ENCODE results near the gene MTCL1.

Gene MTCL1

GRCh38 chr18:8686611-8687010 lies 18.7 kb upstream of the MTCL1 start:
- no peak for DNase-seq (ENCODE audit: low spot score)
- no peak for FAIRE-seq

- DNase-seq (ENCODE audit: low spot score): no peak
- no peak for FAIRE-seq
Observed at GRCh38 chr18:8688216-8688800, 17.0 kb upstream of the MTCL1 start.

GRCh38 chr18:8688816-8689215 lies 16.5 kb upstream of the MTCL1 start:
- no peak for DNase-seq (ENCODE audit: low spot score)
- no peak for FAIRE-seq

- DNase-seq (ENCODE audit: low spot score): no peak
- no peak for FAIRE-seq
Observed at GRCh38 chr18:8689517-8689916, 15.8 kb upstream of the MTCL1 start.

- DNase-seq (ENCODE audit: low spot score): no peak
- no peak for FAIRE-seq
Observed at GRCh38 chr18:8694891-8695290, 10.5 kb upstream of the MTCL1 start.

- DNase-seq (ENCODE audit: low spot score): no peak
- no peak for FAIRE-seq
Observed at GRCh38 chr18:8695932-8696517, 9.3 kb upstream of the MTCL1 start.

GRCh38 chr18:8696749-8697211 lies 8.6 kb upstream of the MTCL1 start:
- peak; percentile 29 for DNase-seq (ENCODE audit: low spot score)

GRCh38 chr18:8699126-8699525 lies 6.2 kb upstream of the MTCL1 start:
- DNase-seq (ENCODE audit: low spot score): no peak
- peak; percentile 61 for FAIRE-seq

More at GRCh38 chr18:8696749-8697211, 8.6 kb upstream of the MTCL1 start:
- FAIRE-seq: peak; percentile 79

GRCh38 chr18:8699948-8700347 lies 5.4 kb upstream of the MTCL1 start:
- DNase-seq (ENCODE audit: low spot score): no peak
- no peak for FAIRE-seq

- peak; percentile 89 for DNase-seq (ENCODE audit: low spot score)
- FAIRE-seq: peak; percentile 87
Observed at GRCh38 chr18:8701546-8702118, 3.7 kb upstream of the MTCL1 start.

- FAIRE-seq (no peak), DNase-seq (ENCODE audit: low spot score) (no peak)
Observed at GRCh38 chr18:8702668-8703067, 2.7 kb upstream of the MTCL1 start.

- DNase-seq (ENCODE audit: low spot score): no peak
- FAIRE-seq: no peak
Observed at GRCh38 chr18:8703092-8703709, 2.2 kb upstream of the MTCL1 start.

GRCh38 chr18:8703781-8704301 lies 1.5 kb upstream of the MTCL1 start:
- DNase-seq (ENCODE audit: low spot score): peak; percentile 65
- FAIRE-seq: peak; percentile 67

GRCh38 chr18:8704361-8705237 lies 757 bp upstream of the MTCL1 start:
- DNase-seq (ENCODE audit: low spot score) (peak; percentile 89), FAIRE-seq (no peak)

- FAIRE-seq: no peak
- no peak for DNase-seq (ENCODE audit: low spot score)
Observed at GRCh38 chr18:8705961-8706790, 820 bp downstream of the MTCL1 start.

- DNase-seq (ENCODE audit: low spot score): peak; percentile 47
Observed at GRCh38 chr18:8706791-8707555, 1.6 kb downstream of the MTCL1 start.

GRCh38 chr18:8707556-8708300 lies 2.4 kb downstream of the MTCL1 start:
- DNase-seq (ENCODE audit: low spot score) (peak; percentile 16), FAIRE-seq (peak; percentile 43)

More at GRCh38 chr18:8706791-8707555, 1.6 kb downstream of the MTCL1 start:
- no peak for FAIRE-seq

GRCh38 chr18:8708670-8709069 lies 3.3 kb downstream of the MTCL1 start:
- DNase-seq (ENCODE audit: low spot score): no peak
- FAIRE-seq: no peak
